Thyroid gland (tissue), 4 donors: ENCODE results near the gene TUBA4A.

Experiments used
- POLR2A ChIP-seq, 2 donors: fragments of 450-650 bp; IDR thresholded peaks; one replicate each; pipeline ENCODE4 v1.6.1; 2017; ENCODE audit warnings: antibody characterized with exemption in 2 of 2, mild to moderate bottlenecking in 2 of 2, moderate library complexity in 1 of 2
- TF ChIP-seq, protein P1 (sequence below), 6 experiments: fragments of 200-600 bp in 3 of 6; fragments of 450-650 bp in 3 of 6; sonication (generic) in 3 of 6; IDR thresholded peaks; one replicate each; pipeline ENCODE4 v1.5.1; 2016 to 2019; ENCODE audit warnings: antibody characterized with exemption in 6 of 6, mild to moderate bottlenecking in 2 of 6, inconsistent platforms in 1 of 6, moderate library complexity in 1 of 6

DNA sequence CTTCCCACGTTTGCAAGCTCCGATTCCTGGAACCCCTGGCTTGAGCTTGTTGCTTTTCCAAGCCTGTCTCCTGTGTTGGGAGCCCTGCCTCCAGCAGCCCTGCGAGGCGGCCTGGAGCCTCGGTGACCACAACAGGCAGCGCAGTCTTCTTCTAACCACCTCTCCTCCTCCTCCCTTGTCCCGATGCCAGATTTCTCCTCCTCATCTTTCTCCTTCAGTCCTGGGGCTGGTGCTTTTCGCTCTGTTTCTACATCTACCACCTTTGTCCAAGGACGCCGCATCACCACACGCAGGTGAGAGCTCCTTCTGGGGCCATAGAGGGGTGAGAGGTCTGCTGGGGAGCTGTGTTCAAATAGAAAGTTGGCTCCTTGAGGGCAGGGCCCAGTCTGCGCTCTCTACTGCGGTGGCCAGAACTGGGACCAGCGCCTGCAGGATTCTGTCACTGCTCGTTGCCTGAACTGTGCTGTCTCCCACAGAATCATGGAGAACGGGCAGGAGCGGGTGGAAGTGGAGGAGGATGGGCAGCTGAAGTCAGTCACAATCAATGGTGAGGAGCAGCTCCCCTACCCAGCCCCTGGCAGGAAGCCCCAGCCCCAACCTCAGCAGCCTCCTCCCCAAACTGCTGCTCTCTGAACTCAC is 29.3 kb upstream of the TUBA4A start:
- TF ChIP-seq, protein P1, sequence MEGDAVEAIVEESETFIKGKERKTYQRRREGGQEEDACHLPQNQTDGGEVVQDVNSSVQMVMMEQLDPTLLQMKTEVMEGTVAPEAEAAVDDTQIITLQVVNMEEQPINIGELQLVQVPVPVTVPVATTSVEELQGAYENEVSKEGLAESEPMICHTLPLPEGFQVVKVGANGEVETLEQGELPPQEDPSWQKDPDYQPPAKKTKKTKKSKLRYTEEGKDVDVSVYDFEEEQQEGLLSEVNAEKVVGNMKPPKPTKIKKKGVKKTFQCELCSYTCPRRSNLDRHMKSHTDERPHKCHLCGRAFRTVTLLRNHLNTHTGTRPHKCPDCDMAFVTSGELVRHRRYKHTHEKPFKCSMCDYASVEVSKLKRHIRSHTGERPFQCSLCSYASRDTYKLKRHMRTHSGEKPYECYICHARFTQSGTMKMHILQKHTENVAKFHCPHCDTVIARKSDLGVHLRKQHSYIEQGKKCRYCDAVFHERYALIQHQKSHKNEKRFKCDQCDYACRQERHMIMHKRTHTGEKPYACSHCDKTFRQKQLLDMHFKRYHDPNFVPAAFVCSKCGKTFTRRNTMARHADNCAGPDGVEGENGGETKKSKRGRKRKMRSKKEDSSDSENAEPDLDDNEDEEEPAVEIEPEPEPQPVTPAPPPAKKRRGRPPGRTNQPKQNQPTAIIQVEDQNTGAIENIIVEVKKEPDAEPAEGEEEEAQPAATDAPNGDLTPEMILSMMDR (IDR thresholded peaks at IDR 0.05): no peak
- TF ChIP-seq POLR2A (IDR thresholded peaks at IDR 0.05): no peak
